NCI-H1436 (cell line): ENCODE data around the gene NEURL1B.
A peak's percentile ranks its signal among the peaks of the same experiment; 100 is the strongest.

Source experiments
- DNase-seq: peaks from one replicate; lab custom pipeline; 2025; lab: John Stamatoyannopoulos, UW

The NEURL1B gene

GRCh38 chr5:172678902-172679301 is 37.8 kb downstream of the NEURL1B start:
- peak; percentile 5 for DNase-seq

- DNase-seq = no peak
Measured at GRCh38 chr5:172679628-172680212, 38.7 kb downstream of the NEURL1B start.

- DNase-seq = no peak
Measured at GRCh38 chr5:172680921-172681320, 39.9 kb downstream of the NEURL1B start.

GRCh38 chr5:172681421-172681820 is 40.4 kb downstream of the NEURL1B start:
- no peak for DNase-seq

- no peak for DNase-seq
Measured at GRCh38 chr5:172683264-172683644, 42.2 kb downstream of the NEURL1B start.

GRCh38 chr5:172683645-172684471 is 42.8 kb downstream of the NEURL1B start:
- no peak for DNase-seq

- no peak for DNase-seq
Measured at GRCh38 chr5:172685091-172685490, 44.0 kb downstream of the NEURL1B start.

GRCh38 chr5:172686111-172686510 is 45.0 kb downstream of the NEURL1B start:
- DNase-seq = no peak

GRCh38 chr5:172686539-172687390 is 45.7 kb downstream of the NEURL1B start:
- no peak for DNase-seq

- DNase-seq = no peak
Measured at GRCh38 chr5:172687940-172688339, 46.9 kb downstream of the NEURL1B start.

GRCh38 chr5:172688349-172689217 is 47.5 kb downstream of the NEURL1B start:
- no peak for DNase-seq

- DNase-seq = no peak
Measured at GRCh38 chr5:172689218-172689572, 48.1 kb downstream of the NEURL1B start.

GRCh38 chr5:172689801-172690200 is 48.7 kb downstream of the NEURL1B start:
- DNase-seq = no peak

GRCh38 chr5:172690258-172691075 is 49.4 kb downstream of the NEURL1B start:
- no peak for DNase-seq

- no peak for DNase-seq
Measured at GRCh38 chr5:172691886-172692285, 50.8 kb downstream of the NEURL1B start.

GRCh38 chr5:172692451-172692850 is 51.4 kb downstream of the NEURL1B start:
- DNase-seq = no peak

- DNase-seq = no peak
Measured at GRCh38 chr5:172692981-172693380, 51.9 kb downstream of the NEURL1B start.

GRCh38 chr5:172694061-172694460 is 53.0 kb downstream of the NEURL1B start:
- DNase-seq = no peak

- DNase-seq = no peak
Measured at GRCh38 chr5:172694541-172694940, 53.5 kb downstream of the NEURL1B start.

- DNase-seq = no peak
Measured at GRCh38 chr5:172695232-172696054, 54.4 kb downstream of the NEURL1B start.
